T follicular helper cell (primary cell): ENCODE measurements around the gene NAALADL2.

ENCODE experiments used
- DNase-seq: peaks from one replicate; pipeline ENCODE4 v3.0.0-alpha.2; 2020; ENCODE audit warnings: low read depth

NAALADL2 gene

GRCh38 chr3:175308097-175308496 is 449.0 kb downstream of the NAALADL2 start:
- DNase-seq = no peak

DNA sequence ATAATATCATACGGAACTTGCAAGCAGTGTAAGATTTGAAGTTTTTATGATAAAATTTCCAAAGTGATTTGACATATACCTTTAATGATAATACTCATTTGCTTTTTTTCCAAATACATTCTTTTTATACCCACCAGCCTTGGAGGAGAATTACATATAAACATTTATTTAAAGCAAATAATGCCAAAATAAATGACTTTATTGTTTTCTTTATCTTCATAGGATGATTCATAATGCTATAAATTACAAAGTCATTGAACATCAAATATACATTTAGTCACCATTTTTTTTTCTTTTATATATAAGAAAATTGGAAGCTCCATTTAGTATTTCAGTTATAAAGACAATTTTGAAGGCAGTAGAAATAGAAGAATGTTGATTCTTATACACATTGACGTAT is 450.9 kb downstream of the NAALADL2 start:
- DNase-seq = no peak

GRCh38 chr3:175311404-175311803 is 452.3 kb downstream of the NAALADL2 start:
- no peak for DNase-seq

- no peak for DNase-seq
These were observed 452.8 kb downstream of the NAALADL2 start for GRCh38 chr3:175311946-175312345.

- no peak for DNase-seq
These were observed 453.7 kb downstream of the NAALADL2 start for GRCh38 chr3:175312791-175313190.

DNA sequence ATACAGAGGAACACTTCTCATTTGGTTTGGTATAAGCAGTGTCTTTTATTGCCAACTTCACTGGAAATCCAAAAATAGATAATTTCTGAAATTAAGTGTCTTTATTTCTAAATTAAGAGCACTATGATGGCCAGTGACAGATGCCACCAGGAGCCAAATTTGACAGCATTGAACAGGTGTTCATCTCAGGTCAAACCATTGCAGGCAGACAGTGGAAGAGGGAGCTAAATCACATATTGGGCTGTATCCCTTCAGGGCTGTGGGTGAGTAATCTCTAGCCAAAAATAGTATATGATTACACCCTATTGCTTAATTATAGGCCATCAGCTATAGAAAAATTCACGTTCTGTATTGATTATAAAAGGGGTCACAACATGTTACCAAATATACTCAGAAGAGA is 457.7 kb downstream of the NAALADL2 start:
- no peak for DNase-seq

GRCh38 chr3:175325440-175325839 is 466.3 kb downstream of the NAALADL2 start:
- DNase-seq = no peak

DNA sequence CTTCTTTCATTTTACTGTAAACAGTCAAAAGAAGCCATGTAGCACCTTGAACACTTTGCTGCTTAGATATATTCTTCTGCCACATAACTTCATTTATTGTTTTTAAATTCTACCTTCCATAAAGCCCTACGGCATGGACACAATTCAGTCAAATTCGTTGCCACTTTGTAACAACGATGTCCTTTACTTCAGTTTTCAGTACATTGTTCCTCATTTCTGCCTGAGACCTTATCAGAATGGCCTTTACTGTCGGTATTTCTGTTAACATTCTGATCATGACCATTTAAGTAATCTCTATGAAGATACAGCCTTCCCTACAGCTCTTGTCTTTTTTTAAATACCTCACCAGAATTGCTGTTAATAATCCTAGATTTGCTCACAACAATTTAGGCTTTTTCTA is 466.9 kb downstream of the NAALADL2 start:
- DNase-seq = no peak

GRCh38 chr3:175329373-175329772 is 470.2 kb downstream of the NAALADL2 start:
- no peak for DNase-seq

DNA sequence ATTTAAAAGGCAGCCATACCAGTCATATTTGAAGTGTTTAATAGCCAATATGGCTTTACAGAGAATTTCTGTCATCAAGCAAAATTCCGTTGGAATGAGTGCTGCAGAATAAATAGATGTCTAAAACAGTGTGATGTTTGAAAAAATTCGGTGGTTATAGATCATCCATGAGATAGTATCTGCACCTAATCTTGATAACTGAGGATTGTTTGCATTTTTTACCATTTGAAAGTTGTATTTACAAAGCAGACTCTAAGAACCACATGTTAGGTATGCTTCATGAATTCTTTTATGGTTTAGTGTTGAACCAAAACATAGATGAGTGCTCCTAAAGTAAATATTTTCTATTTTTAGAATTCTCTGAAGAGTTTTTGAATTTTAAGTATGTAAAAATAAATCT is 476.1 kb downstream of the NAALADL2 start:
- no peak for DNase-seq

DNA sequence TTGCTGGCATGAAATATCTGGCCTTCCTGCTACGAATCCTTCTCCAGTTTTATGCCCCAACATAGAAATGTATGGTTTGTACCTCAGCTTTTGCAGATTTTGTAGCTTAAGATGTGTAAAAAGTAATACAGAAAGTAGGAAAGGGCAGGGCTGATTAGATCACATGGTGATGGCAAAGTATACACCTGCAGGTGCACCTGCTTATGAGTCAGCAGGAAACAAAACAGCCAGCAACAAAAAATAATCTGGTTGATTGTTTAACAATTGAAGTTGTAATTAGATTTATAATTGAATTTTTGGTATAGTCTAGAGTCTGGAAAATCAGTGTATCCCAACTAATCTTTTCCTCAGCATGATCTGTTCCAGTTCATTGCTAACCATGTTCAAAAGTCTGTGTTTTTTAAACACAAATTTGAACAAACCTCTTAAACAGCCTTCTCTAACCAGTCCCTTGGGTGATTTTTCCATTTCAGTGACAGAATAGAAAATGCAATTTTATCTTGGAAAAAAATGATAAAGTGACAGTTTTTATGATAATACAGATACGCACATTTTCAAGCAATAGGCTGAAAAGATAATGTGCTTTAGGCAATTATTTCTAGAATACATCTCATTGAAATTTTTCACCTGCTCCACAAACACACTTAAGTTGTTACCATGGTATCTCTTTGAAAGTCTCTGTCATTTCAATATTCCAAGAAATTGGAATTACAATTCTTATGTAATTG is 477.4 kb downstream of the NAALADL2 start:
- no peak for DNase-seq

DNA sequence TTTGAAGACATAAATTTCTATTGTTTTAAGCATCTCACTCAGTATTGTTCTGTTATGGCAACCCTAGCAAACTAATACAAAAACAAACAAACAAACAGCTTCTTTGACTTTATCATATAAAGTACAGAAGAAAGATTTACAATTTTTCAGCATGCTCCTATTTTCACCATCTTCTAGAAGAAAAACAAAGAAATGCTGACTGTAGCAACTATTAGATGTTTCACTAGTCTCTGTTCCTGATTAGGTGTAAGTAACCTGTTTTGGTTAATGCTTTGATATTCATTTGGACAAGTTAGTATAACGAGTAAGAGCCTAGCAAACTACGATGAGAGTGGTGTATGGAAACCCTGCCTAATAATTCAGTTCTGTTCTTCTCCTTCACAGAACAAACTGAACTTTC is 478.5 kb downstream of the NAALADL2 start:
- no peak for DNase-seq

- no peak for DNase-seq
These were observed 479.8 kb downstream of the NAALADL2 start for GRCh38 chr3:175338775-175339535.

DNA sequence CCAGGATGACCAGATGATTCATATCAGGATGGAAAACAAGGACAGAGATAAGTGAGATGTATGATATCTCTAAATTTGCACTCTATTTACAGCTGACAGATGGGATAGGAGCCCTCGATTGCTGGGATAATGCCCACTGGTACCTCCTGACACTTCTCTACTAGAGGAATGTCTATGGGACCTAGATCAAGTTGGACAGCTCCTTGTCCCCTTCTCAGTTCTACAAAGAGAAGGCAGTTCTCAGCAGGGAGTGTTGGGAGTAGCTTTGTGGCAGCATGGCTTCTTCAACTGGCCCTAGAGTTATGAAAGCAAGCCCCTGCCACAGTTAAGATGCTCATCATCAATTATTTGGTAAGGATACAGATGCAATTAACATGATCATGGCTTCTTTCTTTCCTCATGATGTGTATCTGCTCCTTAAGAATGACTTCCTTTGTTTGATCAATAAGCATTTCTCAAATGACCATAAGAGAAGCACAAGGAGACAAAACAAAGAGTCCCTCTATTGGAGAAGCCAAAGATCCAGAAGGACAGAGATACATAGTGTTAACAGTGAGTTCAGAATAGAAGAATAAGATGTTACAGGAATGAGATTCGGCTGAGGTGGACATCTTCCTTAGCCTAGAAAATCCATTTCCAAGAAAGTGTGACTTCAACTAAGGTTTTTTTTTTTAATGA is 481.3 kb downstream of the NAALADL2 start:
- no peak for DNase-seq

GRCh38 chr3:175342196-175342595 is 483.1 kb downstream of the NAALADL2 start:
- no peak for DNase-seq

- DNase-seq = no peak
These were observed 484.8 kb downstream of the NAALADL2 start for GRCh38 chr3:175343946-175344345.

- DNase-seq = no peak
These were observed 487.6 kb downstream of the NAALADL2 start for GRCh38 chr3:175346573-175347356.

DNA sequence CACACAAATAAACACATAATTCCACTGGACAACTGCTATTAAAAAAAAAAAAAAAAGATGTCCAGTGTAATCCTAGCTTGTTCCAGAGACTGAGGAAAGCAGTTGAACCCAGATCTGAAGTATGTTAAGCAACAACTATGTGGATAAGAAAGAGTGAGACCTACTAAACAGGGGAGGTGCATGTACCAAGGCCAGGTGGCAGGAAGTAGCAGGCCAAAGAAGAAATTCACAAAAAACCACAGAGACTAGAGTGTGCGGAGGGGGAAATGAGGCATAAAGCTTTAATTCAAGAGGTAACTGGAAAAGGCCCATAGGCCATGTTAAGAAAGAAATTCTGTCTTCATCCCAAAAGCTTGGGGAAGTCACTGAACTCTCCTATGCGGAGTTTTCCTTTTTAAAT is 490.0 kb downstream of the NAALADL2 start:
- DNase-seq = no peak

DNA sequence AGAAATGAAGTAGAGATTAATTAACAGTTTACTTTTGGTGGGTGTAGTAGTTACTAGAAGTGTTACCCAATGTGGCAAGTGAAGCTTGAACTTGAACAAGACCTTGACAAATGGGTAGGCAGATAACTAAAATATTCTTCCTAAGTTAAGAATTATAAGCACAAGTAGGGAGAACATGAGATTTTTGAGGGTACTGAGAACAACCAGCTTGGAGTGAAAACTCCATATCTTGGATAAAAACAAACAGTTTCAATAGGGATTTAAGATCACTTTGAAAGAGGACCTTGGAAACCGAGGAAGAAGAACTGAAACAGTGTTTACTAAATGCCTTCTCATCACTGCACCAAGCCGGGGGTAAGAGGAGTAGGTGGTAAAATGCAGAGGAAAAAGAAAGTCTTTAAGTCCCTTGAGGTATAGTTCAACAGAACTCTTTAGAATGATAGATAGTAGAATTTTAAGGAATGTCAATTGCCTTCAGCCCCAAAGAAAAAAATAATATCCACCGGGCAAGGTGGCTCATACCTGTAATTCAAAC is 496.7 kb downstream of the NAALADL2 start:
- no peak for DNase-seq

- DNase-seq = no peak
These were observed 497.8 kb downstream of the NAALADL2 start for GRCh38 chr3:175356899-175357324.

- no peak for DNase-seq
These were observed 498.6 kb downstream of the NAALADL2 start for GRCh38 chr3:175357758-175358157.

- no peak for DNase-seq
These were observed 499.8 kb downstream of the NAALADL2 start for GRCh38 chr3:175358935-175359334.
